GM12878 (cell line): Measurements from ENCODE around the gene CPSF4L. TPM values are rescaled to one million over a fixed set of nuclear protein-coding genes. Genes with fewer than 3 reads are reported as not detected.

ENCODE experiments used
- ATAC-seq: fragments of 200-7000 bp; cut with Tn5 transposase; 3 replicates; pipeline ENCODE4 v1.9.1; 2020; ENCODE audit warnings: mild to moderate bottlenecking, moderate library complexity
- BruUV-seq: library from RNA; stranded (reverse); fragments of 400-500 nt; replicated peaks from 2 replicates; lab custom pipeline; 2021; lab: Mats Ljungman, UMichigan
- CTCF ChIA-PET: fragments of 300-600 bp; sonication (Branson Sonifier 250); formaldehyde crosslinking; extraction: SDS; loops from one replicate; lab custom pipeline; 2021; ENCODE audit warnings: inconsistent platforms; lab: Yijun Ruan, JAX
- POLR2A ChIA-PET: fragments of 350-600 bp; formaldehyde crosslinking; extraction: SDS; loops from one replicate; lab custom pipeline; 2021; ENCODE audit warnings: inconsistent platforms; lab: Charles Lee
- RAD21 ChIA-PET: fragments of 300-600 bp; sonication (Branson Sonifier 250); formaldehyde crosslinking; loops from one replicate; lab custom pipeline; 2023; ENCODE audit warnings: antibody characterized with exemption; ENCODE audit not compliant: unreplicated experiment; lab: Charles Lee
- SMC1A ChIA-PET: fragments of 300-600 bp; sonication (Branson Sonifier 250); formaldehyde crosslinking; loops from one replicate; lab custom pipeline; 2023; ENCODE audit not compliant: unreplicated experiment, uncharacterized antibody; lab: Charles Lee
- DNase-seq: peaks from one replicate; pipeline ENCODE4 v3.0.0-alpha.2; 2011; ENCODE audit warnings: low read depth, low spot score
- FAIRE-seq: peaks from 3 replicates; lab custom pipeline; 2011; peaks lifted over from hg19 to GRCh38; lab: Jason Lieb, UNC
- H2AFZ ChIP-seq: 2 replicates; pipeline ENCODE4 v1.6.0; 2011; ENCODE audit warnings: low read depth, low read length, control low read depth; ENCODE audit not compliant: control insufficient read depth
- H3K27ac ChIP-seq: 2 replicates; pipeline ENCODE4 v1.5.1; 2011; ENCODE audit warnings: control low read depth; ENCODE audit not compliant: control insufficient read depth, insufficient read depth
- H3K27me3 ChIP-seq, 2 experiments: replicated peaks in 1 of 2; 2 replicates each; pipeline versions ENCODE4 v1.6.0 to v1.6.1; 2011; ENCODE audit warnings: low read length in 1 of 2; ENCODE audit not compliant: control insufficient read depth in 2 of 2, insufficient read depth in 2 of 2
- H3K36me3 ChIP-seq, 2 experiments: 2 replicates each; pipeline ENCODE4 v1.5.1; 2011; ENCODE audit warnings: low read length in 1 of 2; ENCODE audit not compliant: control insufficient read depth in 2 of 2, insufficient read depth in 2 of 2
- H3K4me1 ChIP-seq: 2 replicates; pipeline ENCODE4 v1.6.1; 2011; ENCODE audit warnings: mild to moderate bottlenecking, low read length, moderate library complexity, mixed read lengths; ENCODE audit not compliant: control insufficient read depth, insufficient read depth
- H3K4me2 ChIP-seq: 2 replicates; pipeline ENCODE4 v1.6.0; 2011; ENCODE audit warnings: control low read depth; ENCODE audit not compliant: control insufficient read depth, insufficient read depth
- H3K4me3 ChIP-seq: fragments of 200-600 bp; sonication (generic); 2 replicates; pipeline ENCODE4 v1.5.1; 2016
- H3K79me2 ChIP-seq: 2 replicates; pipeline ENCODE4 v1.6.0; 2011; ENCODE audit warnings: low read length; ENCODE audit not compliant: control insufficient read depth, insufficient read depth
- H3K9ac ChIP-seq: 2 replicates; pipeline ENCODE4 v1.8.0; 2011; ENCODE audit warnings: low read length, control low read depth, mixed read lengths; ENCODE audit not compliant: control insufficient read depth, insufficient read depth
- H3K9me3 ChIP-seq: replicated peaks from 3 replicates; pipeline ENCODE4 v1.5.1; 2011; ENCODE audit warnings: mild to moderate bottlenecking, low read length; ENCODE audit not compliant: control insufficient read depth, insufficient read depth
- H4K20me1 ChIP-seq: 2 replicates; pipeline ENCODE4 v1.6.0; 2011; ENCODE audit not compliant: control insufficient read depth, insufficient read depth
- ASH2L ChIP-seq: fragments of 300-600, 200-600 bp; sonication (generic); IDR thresholded peaks from 2 replicates; pipeline ENCODE4 v1.6.1; 2017; ENCODE audit warnings: low read depth, mild to moderate bottlenecking, borderline replicate concordance
- EGR1 ChIP-seq, 2 experiments: IDR thresholded peaks; 1 replicate in 1 of 2; 2 replicates in 1 of 2; pipeline ENCODE4 v1.6.1; 2011 to 2012; ENCODE audit warnings: low read depth in 2 of 2, low read length in 2 of 2, borderline replicate concordance in 1 of 2, mild to moderate bottlenecking in 1 of 2, moderate library complexity in 1 of 2
- EP300 ChIP-seq, 2 experiments: fragments of 150-350 bp in 1 of 2; IDR thresholded peaks; 2 replicates each; pipeline ENCODE4 v1.6.1; 2011 to 2012; ENCODE audit warnings: low read depth in 2 of 2, low read length in 2 of 2, borderline replicate concordance in 1 of 2, improper control_type of control experiment in 1 of 2, inconsistent platforms in 1 of 2; ENCODE audit not compliant: control insufficient read depth in 1 of 2
- HDAC6 ChIP-seq: fragments of 200-600 bp; sonication (generic); IDR thresholded peaks from one replicate; pipeline ENCODE4 v1.8.0; 2017; ENCODE audit warnings: antibody characterized with exemption; ENCODE audit not compliant: unreplicated experiment
- KLF5 ChIP-seq: fragments of 450-650 bp; IDR thresholded peaks from 2 replicates; pipeline ENCODE4 v1.6.1; 2014; ENCODE audit warnings: mild to moderate bottlenecking; ENCODE audit not compliant: partially characterized antibody
- LARP7 ChIP-seq: fragments of 450-650 bp; IDR thresholded peaks from 2 replicates; pipeline ENCODE4 v1.6.1; 2017; ENCODE audit warnings: mild to moderate bottlenecking
- NFYB ChIP-seq: IDR thresholded peaks from 2 replicates; pipeline ENCODE4 v1.6.1; 2011; ENCODE audit warnings: low read depth, mild to moderate bottlenecking, low read length, improper control_type of control experiment, moderate library complexity; ENCODE audit not compliant: insufficient read depth
- PAX8 ChIP-seq: fragments of 450-650 bp; IDR thresholded peaks from 2 replicates; pipeline ENCODE4 v1.6.1; 2017; ENCODE audit warnings: mild to moderate bottlenecking, moderate library complexity
- ZNF217 ChIP-seq: fragments of 450-650 bp; IDR thresholded peaks from 2 replicates; pipeline ENCODE4 v1.6.1; 2017; ENCODE audit warnings: antibody characterized with exemption, mild to moderate bottlenecking
- WGBS: methylation state at CpG from one replicate; pipeline ENCODE4 v1.1.6; 2016; ENCODE audit warnings: low lambda C conversion rate; ENCODE audit not compliant: insufficient replicate concordance, insufficient coverage; ENCODE audit errors: missing lambda C conversion rate; 5-methylcytosine and 5-hydroxymethylcytosine counted together
- in situ Hi-C: fragments of 300-500 bp; cut with MboI; formaldehyde crosslinking; loops from 9 replicates; pipeline ENCODE4 v1.14.3; 2018; ENCODE audit warnings: mixed read lengths
- intact Hi-C: fragments of 100-400 bp; cut with micrococcal nuclease; formaldehyde crosslinking; loops from one replicate; pipeline ENCODE4 v1.14.2; 2022; ENCODE audit not compliant: unreplicated experiment
- polyA plus RNA-seq, 11 experiments: library from polyadenylated mRNA; depleted of rRNA in 4 of 11; unstranded in 6 of 11; stranded (reverse) in 5 of 11; fragments of >200 nt; fragmentation: Nextera tagmentation in 4 of 11; fragmentation: Illumina TruSeq in 1 of 11; extraction: Ambion mirVana in 4 of 11; extraction: Trizol in 1 of 11; gene quantifications; 1 replicate in 1 of 11; 2 replicates in 10 of 11; pipeline versions ENCODE4 v1.2.1 to v1.2.3, GENCODE V29; 2011 to 2016; ENCODE audit warnings: inconsistent platforms in 2 of 11, missing spikeins in 2 of 11, low read depth in 1 of 11
- total RNA-seq, 4 experiments: library from RNA; depleted of rRNA in 3 of 4; stranded (reverse); fragments of >200 nt in 3 of 4; fragmentation: Illumina TruSeq in 1 of 4; extraction: Trizol in 1 of 4; gene quantifications; 2 replicates each; pipeline versions ENCODE4 v1.2.1 to v1.2.3, GENCODE V29; 2013 to 2021
- TF ChIP-seq, protein P1 (sequence below): fragments of 450-650 bp; IDR thresholded peaks from 2 replicates; pipeline ENCODE4 v1.6.1; 2017; ENCODE audit warnings: mild to moderate bottlenecking, low read depth, inconsistent platforms; ENCODE audit not compliant: poor library complexity, severe bottlenecking
- TF ChIP-seq, protein P2 (sequence below): fragments of 450-650 bp; IDR thresholded peaks from 2 replicates; pipeline ENCODE4 v1.6.1; 2016; ENCODE audit warnings: mild to moderate bottlenecking, moderate library complexity, borderline replicate concordance
- TF ChIP-seq, protein P3 (sequence below): fragments of 450-650 bp; IDR thresholded peaks from 2 replicates; pipeline ENCODE4 v1.6.1; 2018; ENCODE audit warnings: borderline replicate concordance, mild to moderate bottlenecking; ENCODE audit not compliant: partially characterized antibody

The CPSF4L gene
- total and polyA plus RNA-seq, 10 of the 15 experiments (the other 5 are each of a cell fraction or from before 2014, with no cell fraction given), result not detected

DNA sequence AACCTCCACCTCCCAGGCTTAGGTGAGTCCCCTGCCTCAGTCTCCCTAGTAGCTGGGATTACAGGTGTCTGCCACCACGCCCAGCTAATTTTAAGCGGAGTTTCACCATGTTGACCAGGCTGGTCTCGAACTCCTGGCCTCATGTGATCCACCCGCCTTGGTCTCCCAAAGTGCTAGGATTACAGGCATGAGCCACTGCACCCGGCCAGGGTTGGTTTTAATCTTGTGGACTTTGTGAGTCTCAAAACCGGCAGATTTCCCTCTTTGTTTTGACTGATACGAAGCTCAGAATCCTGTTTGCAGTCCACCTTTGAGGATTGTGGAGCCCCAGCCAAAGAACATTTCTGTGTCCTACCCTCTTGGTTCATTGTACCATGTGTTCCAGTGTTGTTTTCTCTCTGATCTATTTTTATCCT is 16.4 kb upstream of the CPSF4L start:
- 74% methylated on average over 7 of the region's 7 CpGs for WGBS
- in situ Hi-C loops, result loop anchor here (5.0 to 10.0 kb wide), 2 partner anchors 49 to 917 kb away; no protein-coding TSS in a partner anchor

More for the DNA sequence above, 16.4 kb upstream of the CPSF4L start:
- Histone ChIP-seq H3K27me3 (no peaks in the 10 kb centered on the region), H4K20me1 (no peaks in the 10 kb centered on the region), H2AFZ (no peak overlapping the region), H3K9ac (no peak overlapping the region), H3K9me3 (no peaks in the 10 kb centered on the region), H3K4me3 (no peak overlapping the region), H3K4me1 (peaks cover 7% of the 10 kb centered on the region), H3K79me2 (no peaks in the 10 kb centered on the region), H3K27ac (no peak overlapping the region), H3K4me2 (no peak overlapping the region), H3K36me3 (no peaks in the 10 kb centered on the region)
- BruUV-seq, result no TSS peak
- RAD21 ChIA-PET, result interaction anchor here (1.0 kb wide), 1 partner anchor 39 kb away, joined by 4 read pairs; no protein-coding TSS in a partner anchor
- TF ChIP-seq HDAC6 (no peak), ZNF217 (no peak), EP300 (IDR thresholded peaks at IDR 0.05; ENCODE audit: borderline replicate concordance in 1 of 2, control insufficient read depth in 1 of 2, low read depth in 2 of 2, low read length in 2 of 2) (no peak), LARP7 (no peak), NFYB (no peak), KLF5 (no peak), EGR1 (IDR thresholded peaks at IDR 0.05; ENCODE audit: borderline replicate concordance in 1 of 2, low read depth in 2 of 2, low read length in 2 of 2) (no peak), ASH2L (no peak), PAX8 (no peak)
- TF ChIP-seq, protein P1, sequence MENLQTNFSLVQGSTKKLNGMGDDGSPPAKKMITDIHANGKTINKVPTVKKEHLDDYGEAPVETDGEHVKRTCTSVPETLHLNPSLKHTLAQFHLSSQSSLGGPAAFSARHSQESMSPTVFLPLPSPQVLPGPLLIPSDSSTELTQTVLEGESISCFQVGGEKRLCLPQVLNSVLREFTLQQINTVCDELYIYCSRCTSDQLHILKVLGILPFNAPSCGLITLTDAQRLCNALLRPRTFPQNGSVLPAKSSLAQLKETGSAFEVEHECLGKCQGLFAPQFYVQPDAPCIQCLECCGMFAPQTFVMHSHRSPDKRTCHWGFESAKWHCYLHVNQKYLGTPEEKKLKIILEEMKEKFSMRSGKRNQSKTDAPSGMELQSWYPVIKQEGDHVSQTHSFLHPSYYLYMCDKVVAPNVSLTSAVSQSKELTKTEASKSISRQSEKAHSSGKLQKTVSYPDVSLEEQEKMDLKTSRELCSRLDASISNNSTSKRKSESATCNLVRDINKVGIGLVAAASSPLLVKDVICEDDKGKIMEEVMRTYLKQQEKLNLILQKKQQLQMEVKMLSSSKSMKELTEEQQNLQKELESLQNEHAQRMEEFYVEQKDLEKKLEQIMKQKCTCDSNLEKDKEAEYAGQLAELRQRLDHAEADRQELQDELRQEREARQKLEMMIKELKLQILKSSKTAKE, result no peak
- TF ChIP-seq, protein P2, sequence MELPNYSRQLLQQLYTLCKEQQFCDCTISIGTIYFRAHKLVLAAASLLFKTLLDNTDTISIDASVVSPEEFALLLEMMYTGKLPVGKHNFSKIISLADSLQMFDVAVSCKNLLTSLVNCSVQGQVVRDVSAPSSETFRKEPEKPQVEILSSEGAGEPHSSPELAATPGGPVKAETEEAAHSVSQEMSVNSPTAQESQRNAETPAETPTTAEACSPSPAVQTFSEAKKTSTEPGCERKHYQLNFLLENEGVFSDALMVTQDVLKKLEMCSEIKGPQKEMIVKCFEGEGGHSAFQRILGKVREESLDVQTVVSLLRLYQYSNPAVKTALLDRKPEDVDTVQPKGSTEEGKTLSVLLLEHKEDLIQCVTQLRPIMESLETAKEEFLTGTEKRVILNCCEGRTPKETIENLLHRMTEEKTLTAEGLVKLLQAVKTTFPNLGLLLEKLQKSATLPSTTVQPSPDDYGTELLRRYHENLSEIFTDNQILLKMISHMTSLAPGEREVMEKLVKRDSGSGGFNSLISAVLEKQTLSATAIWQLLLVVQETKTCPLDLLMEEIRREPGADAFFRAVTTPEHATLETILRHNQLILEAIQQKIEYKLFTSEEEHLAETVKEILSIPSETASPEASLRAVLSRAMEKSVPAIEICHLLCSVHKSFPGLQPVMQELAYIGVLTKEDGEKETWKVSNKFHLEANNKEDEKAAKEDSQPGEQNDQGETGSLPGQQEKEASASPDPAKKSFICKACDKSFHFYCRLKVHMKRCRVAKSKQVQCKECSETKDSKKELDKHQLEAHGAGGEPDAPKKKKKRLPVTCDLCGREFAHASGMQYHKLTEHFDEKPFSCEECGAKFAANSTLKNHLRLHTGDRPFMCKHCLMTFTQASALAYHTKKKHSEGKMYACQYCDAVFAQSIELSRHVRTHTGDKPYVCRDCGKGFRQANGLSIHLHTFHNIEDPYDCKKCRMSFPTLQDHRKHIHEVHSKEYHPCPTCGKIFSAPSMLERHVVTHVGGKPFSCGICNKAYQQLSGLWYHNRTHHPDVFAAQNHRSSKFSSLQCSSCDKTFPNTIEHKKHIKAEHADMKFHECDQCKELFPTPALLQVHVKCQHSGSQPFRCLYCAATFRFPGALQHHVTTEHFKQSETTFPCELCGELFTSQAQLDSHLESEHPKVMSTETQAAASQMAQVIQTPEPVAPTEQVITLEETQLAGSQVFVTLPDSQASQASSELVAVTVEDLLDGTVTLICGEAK, result no peak
- TF ChIP-seq, protein P3, sequence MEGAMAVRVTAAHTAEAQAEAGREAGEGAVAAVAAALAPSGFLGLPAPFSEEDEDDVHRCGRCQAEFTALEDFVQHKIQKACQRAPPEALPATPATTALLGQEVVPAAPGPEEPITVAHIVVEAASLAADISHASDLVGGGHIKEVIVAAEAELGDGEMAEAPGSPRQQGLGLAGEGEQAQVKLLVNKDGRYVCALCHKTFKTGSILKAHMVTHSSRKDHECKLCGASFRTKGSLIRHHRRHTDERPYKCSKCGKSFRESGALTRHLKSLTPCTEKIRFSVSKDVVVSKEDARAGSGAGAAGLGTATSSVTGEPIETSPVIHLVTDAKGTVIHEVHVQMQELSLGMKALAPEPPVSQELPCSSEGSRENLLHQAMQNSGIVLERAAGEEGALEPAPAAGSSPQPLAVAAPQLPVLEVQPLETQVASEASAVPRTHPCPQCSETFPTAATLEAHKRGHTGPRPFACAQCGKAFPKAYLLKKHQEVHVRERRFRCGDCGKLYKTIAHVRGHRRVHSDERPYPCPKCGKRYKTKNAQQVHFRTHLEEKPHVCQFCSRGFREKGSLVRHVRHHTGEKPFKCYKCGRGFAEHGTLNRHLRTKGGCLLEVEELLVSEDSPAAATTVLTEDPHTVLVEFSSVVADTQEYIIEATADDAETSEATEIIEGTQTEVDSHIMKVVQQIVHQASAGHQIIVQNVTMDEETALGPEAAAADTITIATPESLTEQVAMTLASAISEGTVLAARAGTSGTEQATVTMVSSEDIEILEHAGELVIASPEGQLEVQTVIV, result no peak
- ATAC-seq (no peak), DNase-seq (no peak), FAIRE-seq (no peak)
- CTCF ChIA-PET, result no interaction called here
- intact Hi-C loops, result no loop called here
- POLR2A ChIA-PET, result interaction anchor here (1.2 kb wide), 1 partner anchor 20 kb away, joined by 4 read pairs; no protein-coding TSS in a partner anchor
- SMC1A ChIA-PET, result interaction anchor here (0.7 to 1.6 kb wide), 2 partner anchors 33 to 50 kb away, joined by 3 to 4 read pairs; no protein-coding TSS in a partner anchor
